GM18519 (cell line): ENCODE results near the gene NDUFS2.
"Not testable (repeated sequence)": the region's sequence is repeated elsewhere in the genome, so short reads cannot be mapped to it uniquely, and the experiment has no call there.

ENCODE experiments used
- ATAC-seq: cut with Tn5 transposase; IDR thresholded peaks from one replicate; pipeline ENCODE4 v1.9.1; 2021; ENCODE audit warnings: mild to moderate bottlenecking, moderate library complexity; ENCODE audit not compliant: unreplicated experiment, low FRiP score

Gene NDUFS2

GRCh38 chr1:161235957-161236775 lies 34.0 kb downstream of the NDUFS2 start:
- ATAC-seq = no peak

GRCh38 chr1:161238039-161238473 lies 35.9 kb downstream of the NDUFS2 start, which contains the start of gene NR1I3:
NR1I3 (minus strand) TSS chr1:161238203; CDS start chr1:161236565, 1,638 bp downstream.
- ATAC-seq = no peak

GRCh38 chr1:161241682-161242081 lies 39.5 kb downstream of the NDUFS2 start:
- no peak for ATAC-seq

GRCh38 chr1:161242313-161242712 lies 40.1 kb downstream of the NDUFS2 start:
- no peak for ATAC-seq

GRCh38 chr1:161244888-161245287 lies 42.7 kb downstream of the NDUFS2 start:
- ATAC-seq = no peak

GRCh38 chr1:161250100-161250499 lies 47.9 kb downstream of the NDUFS2 start:
- not testable (repeated sequence) for ATAC-seq

- ATAC-seq = no peak
These were observed 48.7 kb downstream of the NDUFS2 start for GRCh38 chr1:161250829-161251228.

GRCh38 chr1:161251579-161251978 lies 49.4 kb downstream of the NDUFS2 start:
- ATAC-seq = no peak

- not testable (repeated sequence) for ATAC-seq
These were observed 53.1 kb downstream of the NDUFS2 start for GRCh38 chr1:161255302-161255701.

GRCh38 chr1:161255955-161256520 lies 53.9 kb downstream of the NDUFS2 start:
- ATAC-seq = not testable (repeated sequence)

- not testable (repeated sequence) for ATAC-seq
These were observed 54.9 kb downstream of the NDUFS2 start for GRCh38 chr1:161257109-161257508.

GRCh38 chr1:161258439-161259344 lies 56.5 kb downstream of the NDUFS2 start, which contains the start of gene PCP4L1:
PCP4L1 (plus strand) TSS chr1:161258745; CDS start chr1:161258975, 230 bp downstream.
- ATAC-seq = no peak

- ATAC-seq = no peak
These were observed 57.2 kb downstream of the NDUFS2 start for GRCh38 chr1:161259345-161259702.

GRCh38 chr1:161259765-161260164 lies 57.6 kb downstream of the NDUFS2 start:
- no peak for ATAC-seq

GRCh38 chr1:161260376-161261260 lies 58.5 kb downstream of the NDUFS2 start:
- no peak for ATAC-seq

GRCh38 chr1:161261261-161262235 lies 59.4 kb downstream of the NDUFS2 start:
- no peak for ATAC-seq
